ENCODE results near the gene TNIK. TPM values are rescaled to one million over a fixed set of nuclear protein-coding genes. Genes with fewer than 3 reads are reported as not detected.
"Not testable (repeated sequence)": the region's sequence is repeated elsewhere in the genome, so short reads cannot be mapped to it uniquely, and the experiment has no call there.

The TNIK gene
- total RNA-seq, 1 donor from 2014 or later: 15.5 TPM

DNA sequence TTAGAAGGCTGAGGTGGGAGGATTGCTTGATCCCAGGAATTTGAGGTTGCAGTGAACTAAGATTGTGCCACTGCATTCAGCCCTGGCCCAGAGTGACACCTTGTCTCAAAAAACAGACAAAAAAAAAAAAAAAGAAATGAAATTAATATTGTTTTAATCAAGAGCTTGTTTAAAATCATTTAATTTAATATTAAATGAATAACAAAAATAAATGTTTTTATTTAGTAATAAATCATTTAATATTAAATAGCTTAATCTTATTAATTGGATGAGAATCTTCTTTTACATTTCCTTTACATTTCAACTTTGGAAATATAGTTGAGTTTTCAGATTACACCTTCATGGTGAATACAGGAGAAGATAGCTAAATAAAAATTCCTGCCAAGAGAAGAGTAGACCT, 29.7 kb downstream of the TNIK start:
- Mint-ChIP-seq H3K27me3 (ENCODE audit: unreplicated experiment) (no peaks in the 10 kb centered on the region), H3K4me1 (ENCODE audit: unreplicated experiment) (no peaks in the 10 kb centered on the region), H3K36me3 (ENCODE audit: unreplicated experiment) (no peaks in the 10 kb centered on the region), H3K4me3 (ENCODE audit: unreplicated experiment) (no peak overlapping the region), H3K27ac (ENCODE audit: unreplicated experiment) (no peak overlapping the region), H3K9me3 (ENCODE audit: unreplicated experiment) (no peaks in the 10 kb centered on the region)
- TF ChIP-seq, protein P1, sequence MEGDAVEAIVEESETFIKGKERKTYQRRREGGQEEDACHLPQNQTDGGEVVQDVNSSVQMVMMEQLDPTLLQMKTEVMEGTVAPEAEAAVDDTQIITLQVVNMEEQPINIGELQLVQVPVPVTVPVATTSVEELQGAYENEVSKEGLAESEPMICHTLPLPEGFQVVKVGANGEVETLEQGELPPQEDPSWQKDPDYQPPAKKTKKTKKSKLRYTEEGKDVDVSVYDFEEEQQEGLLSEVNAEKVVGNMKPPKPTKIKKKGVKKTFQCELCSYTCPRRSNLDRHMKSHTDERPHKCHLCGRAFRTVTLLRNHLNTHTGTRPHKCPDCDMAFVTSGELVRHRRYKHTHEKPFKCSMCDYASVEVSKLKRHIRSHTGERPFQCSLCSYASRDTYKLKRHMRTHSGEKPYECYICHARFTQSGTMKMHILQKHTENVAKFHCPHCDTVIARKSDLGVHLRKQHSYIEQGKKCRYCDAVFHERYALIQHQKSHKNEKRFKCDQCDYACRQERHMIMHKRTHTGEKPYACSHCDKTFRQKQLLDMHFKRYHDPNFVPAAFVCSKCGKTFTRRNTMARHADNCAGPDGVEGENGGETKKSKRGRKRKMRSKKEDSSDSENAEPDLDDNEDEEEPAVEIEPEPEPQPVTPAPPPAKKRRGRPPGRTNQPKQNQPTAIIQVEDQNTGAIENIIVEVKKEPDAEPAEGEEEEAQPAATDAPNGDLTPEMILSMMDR (IDR thresholded peaks at IDR 0.05): no peak
- DNase-seq (ENCODE audit: extremely low spot score, unreplicated experiment): no peak

- DNase-seq (ENCODE audit: extremely low spot score, unreplicated experiment): no peak
- no peaks in the 10 kb centered on the region for H3K4me1 Mint-ChIP-seq (ENCODE audit: unreplicated experiment)
- H3K4me3 Mint-ChIP-seq (ENCODE audit: unreplicated experiment): no peak overlapping the region
- no peaks in the 10 kb centered on the region for H3K27me3 Mint-ChIP-seq (ENCODE audit: unreplicated experiment)
- H3K9me3 Mint-ChIP-seq (ENCODE audit: unreplicated experiment): no peaks in the 10 kb centered on the region
- H3K27ac Mint-ChIP-seq (ENCODE audit: unreplicated experiment): no peak overlapping the region
- no peaks in the 10 kb centered on the region for H3K36me3 Mint-ChIP-seq (ENCODE audit: unreplicated experiment)
- TF ChIP-seq, protein P1 (IDR thresholded peaks at IDR 0.05): no peak
Measured at GRCh38 chr3:171429635-171430034, 30.6 kb downstream of the TNIK start.

GRCh38 chr3:171428892-171429291, 31.3 kb downstream of the TNIK start:
- Mint-ChIP-seq H3K4me3 (ENCODE audit: unreplicated experiment) (no peak overlapping the region), H3K9me3 (ENCODE audit: unreplicated experiment) (no peaks in the 10 kb centered on the region), H3K27me3 (ENCODE audit: unreplicated experiment) (no peaks in the 10 kb centered on the region), H3K4me1 (ENCODE audit: unreplicated experiment) (no peaks in the 10 kb centered on the region), H3K27ac (ENCODE audit: unreplicated experiment) (no peak overlapping the region), H3K36me3 (ENCODE audit: unreplicated experiment) (no peaks in the 10 kb centered on the region)
- no peak for DNase-seq (ENCODE audit: extremely low spot score, unreplicated experiment)
- TF ChIP-seq, protein P1 (IDR thresholded peaks at IDR 0.05): no peak

GRCh38 chr3:171428321-171428787, 31.9 kb downstream of the TNIK start:
- Mint-ChIP-seq H3K4me3 (ENCODE audit: unreplicated experiment) (no peak overlapping the region), H3K27me3 (ENCODE audit: unreplicated experiment) (no peaks in the 10 kb centered on the region), H3K9me3 (ENCODE audit: unreplicated experiment) (no peaks in the 10 kb centered on the region), H3K4me1 (ENCODE audit: unreplicated experiment) (no peaks in the 10 kb centered on the region), H3K36me3 (ENCODE audit: unreplicated experiment) (no peaks in the 10 kb centered on the region), H3K27ac (ENCODE audit: unreplicated experiment) (no peak overlapping the region)
- TF ChIP-seq, protein P1 (IDR thresholded peaks at IDR 0.05): no peak
- DNase-seq (ENCODE audit: extremely low spot score, unreplicated experiment): no peak

GRCh38 chr3:171427771-171428320, 32.4 kb downstream of the TNIK start:
- no peak overlapping the region for H3K27ac Mint-ChIP-seq (ENCODE audit: unreplicated experiment)

GRCh38 chr3:171424063-171424462, 36.1 kb downstream of the TNIK start:
- not testable (repeated sequence) for H3K27ac Mint-ChIP-seq (ENCODE audit: unreplicated experiment); H3K27me3 Mint-ChIP-seq (ENCODE audit: unreplicated experiment); DNase-seq (ENCODE audit: extremely low spot score, unreplicated experiment); H3K4me3 Mint-ChIP-seq (ENCODE audit: unreplicated experiment); H3K36me3 Mint-ChIP-seq (ENCODE audit: unreplicated experiment); H3K4me1 Mint-ChIP-seq (ENCODE audit: unreplicated experiment); H3K9me3 Mint-ChIP-seq (ENCODE audit: unreplicated experiment)

More at GRCh38 chr3:171427771-171428320, 32.4 kb downstream of the TNIK start:
- no peak overlapping the region for H3K4me3 Mint-ChIP-seq (ENCODE audit: unreplicated experiment)
- TF ChIP-seq, protein P1 (IDR thresholded peaks at IDR 0.05): no peak
- H3K36me3 Mint-ChIP-seq (ENCODE audit: unreplicated experiment): no peaks in the 10 kb centered on the region
- H3K27me3 Mint-ChIP-seq (ENCODE audit: unreplicated experiment): no peaks in the 10 kb centered on the region
- no peak for DNase-seq (ENCODE audit: extremely low spot score, unreplicated experiment)
- H3K4me1 Mint-ChIP-seq (ENCODE audit: unreplicated experiment): no peaks in the 10 kb centered on the region
- no peaks in the 10 kb centered on the region for H3K9me3 Mint-ChIP-seq (ENCODE audit: unreplicated experiment)

DNA sequence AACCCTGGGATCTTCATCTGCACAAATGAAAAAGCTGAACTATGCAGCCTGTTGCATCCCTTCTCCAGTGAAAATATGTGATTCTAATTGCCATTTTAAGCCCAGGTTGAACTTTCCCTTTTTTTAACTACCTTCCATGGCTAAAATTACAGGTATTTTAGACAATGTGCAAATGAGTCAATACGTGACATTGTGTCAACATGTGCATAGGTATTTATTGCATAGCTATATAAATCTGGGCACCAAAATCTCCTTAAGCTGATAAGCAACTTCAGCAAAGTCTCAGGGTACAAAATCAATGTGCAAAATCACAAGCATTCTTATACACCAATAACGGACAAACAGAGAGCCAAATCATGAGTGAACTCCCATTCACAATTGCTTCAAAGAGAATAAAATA, 37.4 kb downstream of the TNIK start:
- not testable (repeated sequence) for H3K27ac Mint-ChIP-seq (ENCODE audit: unreplicated experiment); DNase-seq (ENCODE audit: extremely low spot score, unreplicated experiment); H3K4me1 Mint-ChIP-seq (ENCODE audit: unreplicated experiment); H3K9me3 Mint-ChIP-seq (ENCODE audit: unreplicated experiment); H3K27me3 Mint-ChIP-seq (ENCODE audit: unreplicated experiment); H3K4me3 Mint-ChIP-seq (ENCODE audit: unreplicated experiment); H3K36me3 Mint-ChIP-seq (ENCODE audit: unreplicated experiment)
